HG02852 (cell line): ENCODE data around the gene ARG2.

Source experiments
- ATAC-seq: cut with Tn5 transposase; IDR thresholded peaks from one replicate; pipeline ENCODE4 v1.9.1; 2021; ENCODE audit warnings: mild to moderate bottlenecking, moderate library complexity; ENCODE audit not compliant: unreplicated experiment

The ARG2 gene

GRCh38 chr14:67636361-67636919 lies 16.7 kb downstream of the ARG2 start:
- no peak for ATAC-seq

- no peak for ATAC-seq
Observed at GRCh38 chr14:67638642-67639041, 18.9 kb downstream of the ARG2 start.

- ATAC-seq: no peak
Observed at GRCh38 chr14:67641480-67641879, 21.8 kb downstream of the ARG2 start.

GRCh38 chr14:67641902-67642749 lies 22.4 kb downstream of the ARG2 start:
- ATAC-seq: no peak

- no peak for ATAC-seq
Observed at GRCh38 chr14:67643713-67644112, 24.0 kb downstream of the ARG2 start.

GRCh38 chr14:67644428-67644827 lies 24.7 kb downstream of the ARG2 start:
- no peak for ATAC-seq

GRCh38 chr14:67645414-67645813 lies 25.7 kb downstream of the ARG2 start:
- ATAC-seq: no peak

GRCh38 chr14:67646131-67646530 lies 26.4 kb downstream of the ARG2 start:
- no peak for ATAC-seq

- ATAC-seq: no peak
Observed at GRCh38 chr14:67650151-67650550, 30.4 kb downstream of the ARG2 start.

- no peak for ATAC-seq
Observed at GRCh38 chr14:67650694-67651093, 31.0 kb downstream of the ARG2 start.

GRCh38 chr14:67652189-67652588 lies 32.5 kb downstream of the ARG2 start:
- no peak for ATAC-seq

- no peak for ATAC-seq
Observed at GRCh38 chr14:67653651-67654280, 34.0 kb downstream of the ARG2 start.

GRCh38 chr14:67663633-67664032 lies 43.9 kb downstream of the ARG2 start:
- no peak for ATAC-seq

GRCh38 chr14:67665868-67666267 lies 46.1 kb downstream of the ARG2 start:
- no peak for ATAC-seq

GRCh38 chr14:67666750-67667449 lies 47.2 kb downstream of the ARG2 start:
- ATAC-seq: no peak

- ATAC-seq: no peak
Observed at GRCh38 chr14:67668559-67668958, 48.8 kb downstream of the ARG2 start.

- ATAC-seq: no peak
Observed at GRCh38 chr14:67673451-67673850, 53.7 kb downstream of the ARG2 start.

- peak; percentile 49 for ATAC-seq
Observed at GRCh38 chr14:67674139-67674479, 54.4 kb downstream of the ARG2 start.

GRCh38 chr14:67674480-67675218 lies 54.9 kb downstream of the ARG2 start, which contains the start of gene VTI1B:
Gene VTI1B (minus strand): TSS chr14:67674632. CDS start chr14:67674489, 143 bp downstream.
- peak; percentile 90 for ATAC-seq

- ATAC-seq: no peak
Observed at GRCh38 chr14:67675219-67675582, 55.5 kb downstream of the ARG2 start.

GRCh38 chr14:67679006-67679405 lies 59.3 kb downstream of the ARG2 start:
- no peak for ATAC-seq
